ENCODE measurements around the gene REV1. TPM values are rescaled to one million over a fixed set of nuclear protein-coding genes. Genes with fewer than 3 reads are reported as not detected.

REV1 gene
- total RNA-seq, 1 donor from 2014 or later, result 38.2 TPM

DNA sequence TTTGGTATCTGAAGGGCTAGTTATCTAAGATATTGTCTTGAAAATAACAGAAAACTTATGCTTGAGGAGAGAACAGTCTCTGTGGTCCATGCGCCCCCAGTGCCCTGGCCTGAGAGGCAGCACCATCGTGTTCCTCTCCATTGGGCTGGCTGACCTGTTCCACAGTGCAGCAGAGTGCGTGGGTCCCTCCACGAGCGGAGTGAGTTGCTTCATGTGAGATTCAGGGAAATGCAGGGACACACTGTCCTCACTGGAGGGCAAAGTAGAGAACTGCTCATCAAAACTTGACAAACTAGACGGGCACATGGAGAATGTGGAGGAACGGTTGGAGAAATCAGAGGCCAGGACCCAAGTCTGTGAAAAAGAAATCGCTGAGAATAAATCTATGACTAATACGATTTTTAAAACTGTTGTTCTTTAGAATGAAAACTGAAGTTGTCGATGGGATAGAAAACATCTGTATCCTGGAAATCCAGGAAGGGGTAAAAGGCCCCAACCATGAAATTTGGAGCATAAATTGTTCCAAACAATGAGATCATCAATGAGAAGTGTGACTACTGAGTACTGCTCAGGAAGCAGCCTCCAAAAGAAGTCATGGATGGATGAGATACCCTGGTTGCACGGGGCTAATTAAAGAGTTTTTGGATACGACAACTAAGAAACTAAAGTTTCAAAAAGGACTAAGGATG, 58.1 kb downstream of the REV1 start:
- Histone ChIP-seq H3K4me3 (ENCODE audit: low read depth, low read length) (no peak overlapping the region), H3K36me3 (ENCODE audit: control insufficient read depth, insufficient read depth, low read length) (peaks cover 5% of the 10 kb centered on the region), H3K27me3 (ENCODE audit: control insufficient read depth, insufficient read depth, low read length) (no peaks in the 10 kb centered on the region)
- FAIRE-seq (no peak), DNase-seq (ENCODE audit: low read depth) (no peak)
- TF ChIP-seq, protein P1, sequence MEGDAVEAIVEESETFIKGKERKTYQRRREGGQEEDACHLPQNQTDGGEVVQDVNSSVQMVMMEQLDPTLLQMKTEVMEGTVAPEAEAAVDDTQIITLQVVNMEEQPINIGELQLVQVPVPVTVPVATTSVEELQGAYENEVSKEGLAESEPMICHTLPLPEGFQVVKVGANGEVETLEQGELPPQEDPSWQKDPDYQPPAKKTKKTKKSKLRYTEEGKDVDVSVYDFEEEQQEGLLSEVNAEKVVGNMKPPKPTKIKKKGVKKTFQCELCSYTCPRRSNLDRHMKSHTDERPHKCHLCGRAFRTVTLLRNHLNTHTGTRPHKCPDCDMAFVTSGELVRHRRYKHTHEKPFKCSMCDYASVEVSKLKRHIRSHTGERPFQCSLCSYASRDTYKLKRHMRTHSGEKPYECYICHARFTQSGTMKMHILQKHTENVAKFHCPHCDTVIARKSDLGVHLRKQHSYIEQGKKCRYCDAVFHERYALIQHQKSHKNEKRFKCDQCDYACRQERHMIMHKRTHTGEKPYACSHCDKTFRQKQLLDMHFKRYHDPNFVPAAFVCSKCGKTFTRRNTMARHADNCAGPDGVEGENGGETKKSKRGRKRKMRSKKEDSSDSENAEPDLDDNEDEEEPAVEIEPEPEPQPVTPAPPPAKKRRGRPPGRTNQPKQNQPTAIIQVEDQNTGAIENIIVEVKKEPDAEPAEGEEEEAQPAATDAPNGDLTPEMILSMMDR (IDR thresholded peaks at IDR 0.05; ENCODE audit: insufficient read depth, low read length, severe bottlenecking), result no peak

DNA sequence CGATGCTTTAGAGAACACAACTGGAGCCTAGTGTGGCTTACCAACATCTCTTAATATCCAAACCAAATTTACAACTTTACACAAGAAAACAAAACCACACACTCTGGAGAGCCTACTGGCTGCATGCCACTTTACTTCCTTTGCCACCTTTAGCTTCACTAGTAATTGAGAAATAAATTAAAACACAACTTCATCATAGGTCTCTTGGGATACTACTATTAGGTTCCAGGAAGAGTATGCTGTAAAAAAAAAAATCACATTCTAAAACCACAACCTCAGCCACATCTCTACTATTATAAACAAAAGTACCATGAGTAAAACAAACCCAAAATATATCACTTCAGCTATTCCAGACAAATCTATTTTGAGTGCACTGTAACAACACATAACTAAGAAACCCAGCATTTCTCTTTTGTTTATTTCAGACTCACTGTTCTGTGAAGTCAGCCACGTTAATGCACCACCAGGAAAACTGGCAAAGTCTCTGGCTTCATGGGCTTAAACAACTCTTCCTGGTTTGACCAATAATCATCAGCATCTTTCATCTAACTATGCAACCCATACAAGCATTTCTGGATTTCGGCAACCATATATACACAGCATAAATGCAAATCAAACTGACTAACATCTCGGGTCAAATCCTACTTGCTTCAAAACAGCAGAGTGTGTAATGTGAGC, 59.1 kb downstream of the REV1 start:
- no peak for DNase-seq (ENCODE audit: low read depth)
- TF ChIP-seq, protein P1 (IDR thresholded peaks at IDR 0.05; ENCODE audit: insufficient read depth, low read length, severe bottlenecking), result no peak
- Histone ChIP-seq H3K27me3 (ENCODE audit: control insufficient read depth, insufficient read depth, low read length) (no peaks in the 10 kb centered on the region), H3K36me3 (ENCODE audit: control insufficient read depth, insufficient read depth, low read length) (peaks cover 5% of the 10 kb centered on the region), H3K4me3 (ENCODE audit: low read depth, low read length) (no peak overlapping the region)
- no peak for FAIRE-seq

DNA sequence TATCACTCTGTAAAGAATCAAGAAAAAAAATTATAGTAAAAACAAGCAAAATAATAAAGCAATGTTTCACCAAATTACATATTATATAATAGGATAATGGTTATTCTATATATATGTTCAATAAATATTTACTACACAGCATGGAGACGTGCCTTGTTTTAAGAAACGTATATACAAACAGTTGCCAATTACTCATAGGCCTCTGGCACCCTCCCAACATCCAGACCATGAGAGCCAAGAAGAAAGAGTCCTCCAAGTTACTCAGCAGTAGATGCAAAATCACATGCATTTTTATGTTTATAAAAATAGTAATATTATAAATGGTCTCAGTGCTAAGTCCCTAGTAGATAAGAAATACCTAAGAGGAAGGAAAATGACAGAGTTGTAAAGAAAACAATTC, 64.8 kb downstream of the REV1 start:
- Histone ChIP-seq H3K36me3 (ENCODE audit: control insufficient read depth, insufficient read depth, low read length) (peaks cover 20% of the 10 kb centered on the region), H3K4me3 (ENCODE audit: low read depth, low read length) (no peak overlapping the region), H3K27me3 (ENCODE audit: control insufficient read depth, insufficient read depth, low read length) (no peaks in the 10 kb centered on the region)
- FAIRE-seq, result no peak
- peak; percentile 79 for DNase-seq (ENCODE audit: low read depth)
- TF ChIP-seq, protein P1 (IDR thresholded peaks at IDR 0.05; ENCODE audit: insufficient read depth, low read length, severe bottlenecking), result no peak

DNA sequence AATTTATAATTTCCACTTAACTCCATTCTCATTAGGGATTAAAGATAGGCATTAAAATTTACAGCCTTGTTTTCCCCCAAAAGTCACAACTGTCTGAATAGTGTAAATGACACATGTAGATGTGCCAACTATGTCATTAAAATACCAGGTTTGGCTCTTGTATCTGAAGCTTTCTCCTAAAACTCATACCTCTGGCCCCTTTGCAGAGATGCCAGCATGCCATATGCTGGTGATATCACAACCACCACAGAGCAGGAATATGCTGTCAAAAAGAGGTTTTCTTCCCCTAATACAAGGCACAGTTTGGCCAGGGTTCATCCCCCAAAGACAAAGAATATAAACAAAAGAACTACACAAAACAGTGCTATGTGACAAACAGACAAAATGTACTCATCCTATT, 65.4 kb downstream of the REV1 start:
- no peak for DNase-seq (ENCODE audit: low read depth)
- Histone ChIP-seq H3K4me3 (ENCODE audit: low read depth, low read length) (no peak overlapping the region), H3K36me3 (ENCODE audit: control insufficient read depth, insufficient read depth, low read length) (peaks cover 20% of the 10 kb centered on the region), H3K27me3 (ENCODE audit: control insufficient read depth, insufficient read depth, low read length) (no peaks in the 10 kb centered on the region)
- TF ChIP-seq, protein P1 (IDR thresholded peaks at IDR 0.05; ENCODE audit: insufficient read depth, low read length, severe bottlenecking), result no peak
- FAIRE-seq, result no peak

DNA sequence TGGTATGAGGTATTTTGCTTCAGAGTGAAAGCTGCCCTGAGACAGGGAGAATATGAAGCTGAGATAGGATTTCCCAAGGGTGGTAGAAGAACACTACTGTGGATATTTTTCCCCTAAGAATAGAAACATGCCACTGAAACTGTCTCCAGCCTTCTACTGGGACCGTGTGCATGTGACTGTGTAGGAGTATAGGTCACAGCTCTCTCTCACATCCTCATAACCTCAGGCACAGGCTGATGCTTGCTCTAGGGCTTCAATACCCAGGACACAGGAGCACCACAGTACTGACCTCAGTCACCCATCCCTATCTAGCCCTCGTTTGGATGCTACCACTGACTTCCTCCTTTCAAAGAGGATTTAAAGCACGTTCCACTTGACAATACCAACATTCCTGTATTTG, 67.2 kb downstream of the REV1 start:
- no peak for DNase-seq (ENCODE audit: low read depth)
- Histone ChIP-seq H3K27me3 (ENCODE audit: control insufficient read depth, insufficient read depth, low read length) (no peaks in the 10 kb centered on the region), H3K36me3 (ENCODE audit: control insufficient read depth, insufficient read depth, low read length) (peaks cover 22% of the 10 kb centered on the region), H3K4me3 (ENCODE audit: low read depth, low read length) (no peak overlapping the region)
- TF ChIP-seq, protein P1 (IDR thresholded peaks at IDR 0.05; ENCODE audit: insufficient read depth, low read length, severe bottlenecking), result no peak
- no peak for FAIRE-seq

Measured in bronchial epithelial cell (primary cell).